HG03135 (cell line): ENCODE results near the gene CCT8.
"Not testable (repeated sequence)": the region's sequence is repeated elsewhere in the genome, so short reads cannot be mapped to it uniquely, and the experiment has no call there.

Experiments
- ATAC-seq: cut with Tn5 transposase; IDR thresholded peaks from one replicate; pipeline ENCODE4 v1.9.1; 2021; ENCODE audit warnings: mild to moderate bottlenecking, moderate library complexity; ENCODE audit not compliant: unreplicated experiment

Gene CCT8

GRCh38 chr21:29078869-29079767 lies 5.7 kb upstream of the CCT8 start:
- ATAC-seq = peak; percentile 64

DNA sequence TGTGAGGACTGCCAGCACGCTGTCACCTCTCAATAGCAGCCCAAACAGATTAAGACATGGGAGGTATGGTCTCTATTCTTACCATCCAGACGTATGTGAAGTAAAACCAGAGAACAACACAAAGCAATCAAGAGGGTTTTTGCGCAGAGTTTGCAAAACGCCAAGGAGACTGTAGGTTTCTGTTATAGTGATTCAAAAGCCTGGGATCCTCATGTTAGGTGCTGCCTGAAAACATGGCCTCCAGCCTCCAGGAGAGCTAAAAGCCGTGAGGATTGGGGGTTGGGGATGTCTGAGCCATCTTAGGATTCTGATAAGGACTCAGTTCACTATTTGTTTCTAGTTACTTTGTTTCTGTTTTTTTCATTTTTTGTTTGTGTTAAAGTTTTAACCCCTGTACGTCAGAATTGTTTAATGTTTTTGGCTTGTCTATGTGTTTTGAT lies 4.2 kb upstream of the CCT8 start:
- ATAC-seq = no peak

- ATAC-seq = not testable (repeated sequence)
These were observed 3.5 kb upstream of the CCT8 start for GRCh38 chr21:29076731-29077640.

- no peak for ATAC-seq
These were observed 2.4 kb upstream of the CCT8 start for GRCh38 chr21:29075706-29076466.

- ATAC-seq = no peak
These were observed 1.3 kb upstream of the CCT8 start for GRCh38 chr21:29074783-29075182.

DNA sequence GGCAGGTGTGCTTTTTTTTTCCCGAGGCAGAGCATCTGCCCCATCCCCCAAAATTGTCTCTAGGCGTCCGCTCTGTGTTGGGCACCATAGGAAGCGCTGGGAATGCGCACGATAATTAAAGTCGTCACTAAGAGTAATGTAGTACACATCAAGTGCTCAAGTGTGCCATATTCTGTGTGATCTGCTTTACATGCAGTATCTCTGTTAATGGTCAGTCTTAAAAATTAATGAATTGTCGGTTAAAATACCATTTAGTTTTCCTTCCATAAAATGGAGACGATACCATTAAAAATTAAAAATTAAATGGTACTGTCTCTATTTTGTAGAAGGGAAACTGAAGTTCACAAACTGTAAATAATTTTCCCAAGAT lies 544 bp upstream of the CCT8 start:
- ATAC-seq = peak; percentile 11

GRCh38 chr21:29072873-29073221 lies 601 bp downstream of the CCT8 start:
- peak; percentile 1 for ATAC-seq

- ATAC-seq = peak; percentile 89
These were observed 8.5 kb downstream of the CCT8 start for GRCh38 chr21:29064850-29065481.

DNA sequence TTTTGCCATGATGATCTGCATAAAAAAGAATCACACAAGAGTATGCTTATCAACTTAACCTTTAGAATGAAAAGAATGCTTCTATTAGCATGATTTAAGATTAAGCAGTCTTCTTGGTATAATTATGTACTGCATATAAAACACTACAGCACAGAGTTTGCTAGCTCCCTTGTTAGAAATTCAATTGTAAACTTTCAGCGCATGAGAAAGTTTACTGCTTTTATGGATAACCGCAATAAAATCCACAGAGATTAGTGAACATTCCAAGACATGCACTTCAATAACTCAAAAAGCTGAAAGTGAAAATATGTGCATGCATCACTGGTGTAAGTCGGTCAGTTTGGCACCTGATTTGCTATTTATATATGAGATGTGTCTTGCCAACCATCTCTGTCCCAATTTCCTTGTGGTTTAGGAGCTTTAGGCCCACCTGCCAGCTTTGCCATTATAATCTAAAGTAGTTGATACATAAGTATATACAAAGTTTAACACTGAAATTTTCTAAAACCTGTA lies 16.9 kb downstream of the CCT8 start:
- no peak for ATAC-seq

DNA sequence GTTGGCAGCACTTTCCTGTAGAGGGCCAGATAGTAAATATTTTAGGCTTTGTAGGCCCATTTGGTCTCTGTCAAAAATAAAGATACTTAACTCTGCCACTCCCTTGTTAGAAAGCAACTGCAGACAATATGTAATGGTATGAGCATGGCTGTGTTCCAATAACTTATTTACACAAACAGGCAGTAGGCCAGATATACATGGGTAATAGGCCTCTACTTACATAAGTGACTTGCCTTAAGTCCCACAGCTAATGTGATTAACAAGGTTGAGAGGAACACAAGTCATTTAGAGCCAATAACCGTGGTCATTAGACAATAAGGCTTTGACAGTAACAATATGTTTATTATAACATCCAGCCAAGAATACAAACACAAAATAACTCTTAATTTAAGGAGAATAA lies 17.4 kb downstream of the CCT8 start:
- no peak for ATAC-seq

DNA sequence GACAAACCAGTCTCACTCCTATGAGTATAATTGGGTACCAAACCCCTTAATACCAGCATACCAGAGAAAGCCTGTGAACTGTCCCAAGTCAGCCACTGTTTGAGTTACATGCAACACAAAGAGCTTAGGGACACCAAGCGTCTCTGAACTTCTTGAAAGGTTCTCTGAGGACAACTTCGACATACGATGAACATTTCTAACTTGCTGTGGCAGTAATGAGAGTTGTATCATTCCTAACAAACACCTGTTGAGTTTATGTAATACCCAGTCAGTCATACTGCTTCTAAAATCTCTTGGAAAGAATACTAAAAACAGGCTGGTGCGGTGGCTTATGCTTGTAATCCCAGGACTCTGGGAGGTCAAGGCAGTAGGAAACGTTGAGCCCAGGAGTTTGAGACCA lies 18.4 kb downstream of the CCT8 start:
- no peak for ATAC-seq

- no peak for ATAC-seq
These were observed 19.8 kb downstream of the CCT8 start for GRCh38 chr21:29053656-29054055.

DNA sequence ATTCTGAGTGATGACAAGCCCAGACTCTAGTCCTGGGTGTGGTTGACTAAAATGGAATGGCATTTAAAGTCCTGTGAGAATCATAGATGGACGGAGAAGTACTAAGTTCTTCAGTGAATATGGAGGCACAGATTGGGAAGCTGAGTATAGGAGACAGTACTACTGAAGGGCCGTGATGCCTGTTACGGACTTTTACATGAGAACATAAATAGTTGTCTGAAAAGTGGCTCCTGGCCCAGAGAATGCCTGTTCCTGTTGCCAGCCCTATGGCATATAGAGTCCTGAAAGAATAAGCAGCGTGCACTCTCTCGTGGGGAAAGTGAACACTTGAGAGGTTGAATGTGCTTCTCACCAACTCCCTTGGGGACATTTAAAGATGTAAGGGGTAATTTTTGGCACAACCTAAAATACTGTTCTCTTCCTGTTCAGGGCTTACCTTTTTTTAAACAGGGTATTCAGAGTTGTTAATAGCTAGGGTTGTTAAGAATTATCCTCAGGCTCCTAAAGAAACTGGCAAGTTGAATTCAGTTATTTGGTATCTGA lies 20.4 kb downstream of the CCT8 start:
- ATAC-seq = no peak

DNA sequence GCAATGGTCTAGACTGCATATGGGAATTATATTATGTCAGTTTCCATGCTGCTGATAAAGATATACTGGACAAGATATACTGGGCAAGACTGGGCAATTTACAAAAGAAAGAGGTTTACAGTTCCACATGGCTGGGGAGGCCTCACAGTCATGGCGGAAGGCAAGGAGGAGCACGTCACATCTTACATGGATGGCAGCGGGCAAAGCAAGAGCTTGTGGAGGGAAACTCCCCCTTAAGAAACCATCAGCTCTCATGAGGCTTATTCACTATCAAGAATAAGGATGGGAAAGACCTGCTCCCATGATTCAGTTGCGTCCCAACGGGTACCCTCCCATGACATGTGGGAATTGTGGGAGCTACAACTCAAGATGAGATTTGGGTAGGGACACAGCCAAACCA lies 21.2 kb downstream of the CCT8 start:
- no peak for ATAC-seq

DNA sequence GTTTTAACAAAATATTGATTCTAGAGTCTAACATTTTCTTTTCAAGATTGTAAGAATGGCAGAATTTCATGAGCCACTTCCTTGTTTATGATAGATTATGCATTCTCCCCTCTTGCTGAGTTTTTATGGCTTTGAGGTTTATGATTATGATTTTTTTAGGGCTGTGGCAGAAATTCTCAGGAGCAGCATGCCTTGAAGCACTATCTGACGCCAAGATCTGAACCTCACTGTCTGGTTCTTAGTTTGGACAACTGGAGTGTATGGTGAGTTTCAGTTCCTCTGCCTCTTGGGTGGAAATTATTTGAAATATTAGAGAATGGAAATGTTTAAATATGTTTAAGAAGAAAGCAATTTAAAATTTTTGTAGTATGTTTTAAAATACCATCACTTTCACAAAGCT lies 38.8 kb downstream of the CCT8 start:
- ATAC-seq = no peak

DNA sequence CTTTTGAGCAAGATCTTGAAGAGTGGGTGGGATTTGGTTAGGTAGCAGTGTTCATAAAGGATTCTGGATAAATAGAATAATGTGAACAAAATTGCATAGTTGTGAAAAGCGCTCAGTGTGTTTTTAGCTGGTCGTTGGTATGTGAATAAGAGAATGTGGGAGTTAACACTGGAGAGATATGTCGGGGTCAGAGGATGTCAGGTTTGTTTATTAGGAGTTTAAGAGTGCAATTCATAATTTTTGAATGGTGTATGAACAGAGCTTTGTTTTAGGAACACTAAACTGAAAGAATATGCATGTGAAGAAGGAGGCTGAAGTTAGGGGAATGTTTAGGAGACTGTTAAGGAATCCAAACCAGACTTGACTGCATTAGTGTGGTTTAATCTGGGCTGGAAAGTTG lies 39.6 kb downstream of the CCT8 start:
- no peak for ATAC-seq

GRCh38 chr21:29033301-29033700 lies 40.1 kb downstream of the CCT8 start:
- ATAC-seq = no peak

GRCh38 chr21:29030909-29031308 lies 42.5 kb downstream of the CCT8 start:
- no peak for ATAC-seq

- ATAC-seq = no peak
These were observed 43.9 kb downstream of the CCT8 start for GRCh38 chr21:29029524-29029923.

- ATAC-seq = no peak
These were observed 48.1 kb downstream of the CCT8 start for GRCh38 chr21:29025328-29025713.
